K562 (cell line): ENCODE measurements around the gene GIPC3. TPM values are rescaled to one million over a fixed set of nuclear protein-coding genes. Genes with fewer than 3 reads are reported as not detected.

Source experiments
- BDP1 ChIP-seq: IDR thresholded peaks from 3 replicates; pipeline ENCODE4 v1.6.1; 2011; ENCODE audit not compliant: insufficient read length, insufficient read depth
- CAMTA2 ChIP-seq: fragments of 250-450 bp; sonication (Bioruptor Pico); conservative IDR thresholded peaks from 2 replicates; pipeline ENCODE4 v1.5.1; 2022
- CREB1 ChIP-seq, 2 experiments: sonication (generic) in 1 of 2; formaldehyde crosslinking in 1 of 2; IDR thresholded peaks; 2 replicates each; pipeline versions ENCODE4 v1.6.1 to v1.8.0; 2012 to 2022; ENCODE audit warnings: inconsistent platforms in 1 of 2, mild to moderate bottlenecking in 1 of 2, missing genetic modification reagents in 1 of 2, moderate library complexity in 1 of 2
- FOXJ3 ChIP-seq: sonication (generic); formaldehyde crosslinking; IDR thresholded peaks from 2 replicates; pipeline ENCODE4 v1.4.0; 2020; ENCODE audit warnings: mild to moderate bottlenecking, missing genetic modification reagents
- FUS ChIP-seq: fragments of 200-400 bp; formaldehyde crosslinking; optimal IDR thresholded peaks from 2 replicates; pipeline ENCODE3; 2017; ENCODE audit warnings: low read depth, low read length
- HNRNPH1 ChIP-seq: fragments of 200-400 bp; formaldehyde crosslinking; optimal IDR thresholded peaks from 2 replicates; pipeline ENCODE3; 2017; ENCODE audit warnings: low read depth, mild to moderate bottlenecking, low read length, moderate library complexity
- HOXB6 ChIP-seq: fragments of 250-450 bp; sonication (Bioruptor Pico); IDR thresholded peaks from 2 replicates; pipeline ENCODE4 v1.5.1; 2022; ENCODE audit warnings: mild to moderate bottlenecking, borderline replicate concordance
- NFYB ChIP-seq: IDR thresholded peaks from 2 replicates; pipeline ENCODE4 v1.6.1; 2011; ENCODE audit warnings: mild to moderate bottlenecking, moderate library complexity; ENCODE audit not compliant: insufficient read length; ENCODE audit errors: extremely low read depth
- PPARD ChIP-seq: fragments of 250-450 bp; sonication (Bioruptor Pico); IDR thresholded peaks from 2 replicates; pipeline ENCODE4 v1.8.0; 2022; ENCODE audit warnings: inconsistent platforms, mild to moderate bottlenecking, moderate library complexity
- ZNF12 ChIP-seq: sonication (generic); formaldehyde crosslinking; IDR thresholded peaks from 2 replicates; pipeline ENCODE4 v1.4.0; 2020; ENCODE audit warnings: mild to moderate bottlenecking, missing genetic modification reagents
- ZNF217 ChIP-seq: sonication (generic); formaldehyde crosslinking; IDR thresholded peaks from 2 replicates; pipeline ENCODE4 v1.8.0; 2022; ENCODE audit warnings: mild to moderate bottlenecking, missing genetic modification reagents
- ZNF586 ChIP-seq: fragments of 450-650 bp; formaldehyde crosslinking; conservative IDR thresholded peaks from 2 replicates; pipeline ENCODE4 v1.4.0; 2020; ENCODE audit warnings: mild to moderate bottlenecking, moderate library complexity
- ZNF696 ChIP-seq: fragments of 250-450 bp; sonication (Bioruptor Pico); conservative IDR thresholded peaks from 2 replicates; pipeline ENCODE4 v1.4.0; 2020; ENCODE audit warnings: mild to moderate bottlenecking, moderate library complexity
- ZSCAN32 ChIP-seq: fragments of 450-650 bp; formaldehyde crosslinking; IDR thresholded peaks from 2 replicates; pipeline ENCODE4 v1.4.0; 2020; ENCODE audit warnings: mild to moderate bottlenecking, moderate library complexity
- polyA plus RNA-seq, 8 experiments: library from polyadenylated mRNA; depleted of rRNA in 4 of 8; stranded (reverse) in 5 of 8; unstranded in 3 of 8; fragments of >200 nt; fragmentation: Nextera tagmentation in 2 of 8; fragmentation: Illumina TruSeq in 1 of 8; extraction: Ambion mirVana in 2 of 8; extraction: Trizol in 1 of 8; gene quantifications; 2 replicates each; pipeline versions ENCODE4 v1.2.1 to v1.2.3, GENCODE V29; 2011 to 2014; ENCODE audit warnings: inconsistent platforms in 1 of 8, missing spikeins in 1 of 8
- total RNA-seq, 7 experiments: library from RNA; depleted of rRNA in 6 of 7; stranded (reverse); fragments of >200 nt in 6 of 7; fragmentation: Illumina TruSeq in 2 of 7; extraction: Trizol in 2 of 7; gene quantifications; 2 replicates each; pipeline versions ENCODE4 v1.2.1 to v1.2.3, GENCODE V29; 2011 to 2021; ENCODE audit warnings: low replicate concordance in 1 of 7
- TF ChIP-seq, protein P1 (sequence below), 3 experiments: fragments of 200-800 bp in 1 of 3; fragments of 250-450 bp in 1 of 3; fragments of 450-650 bp in 1 of 3; sonication (Bioruptor Pico) in 1 of 3; sonication (Bioruptor generic) in 1 of 3; formaldehyde crosslinking in 1 of 3; IDR thresholded peaks; 2 replicates each; pipeline versions ENCODE4 v1.6.1 to v1.8.0; 2016 to 2022; ENCODE audit warnings: mild to moderate bottlenecking in 2 of 3, missing genetic modification characterization in 2 of 3, missing compliant biosample characterization in 1 of 3, moderate library complexity in 1 of 3
- TF ChIP-seq, protein P2 (sequence below), 2 experiments: fragments of 450-650 bp in 1 of 2; sonication (generic) in 1 of 2; formaldehyde crosslinking in 1 of 2; IDR thresholded peaks in 1 of 2; conservative IDR thresholded peaks in 1 of 2; 2 replicates each; pipeline versions ENCODE4 v1.6.1 to v1.8.1; 2016 to 2023; ENCODE audit warnings: mild to moderate bottlenecking in 2 of 2, moderate library complexity in 2 of 2, inconsistent platforms in 1 of 2, missing genetic modification reagents in 1 of 2
- TF ChIP-seq, protein P3 (sequence below): sonication (generic); formaldehyde crosslinking; IDR thresholded peaks from 2 replicates; pipeline ENCODE4 v1.9.0; 2022; ENCODE audit warnings: mild to moderate bottlenecking, missing genetic modification reagents
- TF ChIP-seq, protein P4 (sequence below): fragments of 250-450 bp; sonication (Bioruptor Pico); IDR thresholded peaks from 2 replicates; pipeline ENCODE4 v1.4.0; 2020; ENCODE audit warnings: mild to moderate bottlenecking, moderate library complexity

The GIPC3 gene
- total and polyA plus RNA-seq, 9 of the 15 experiments (the other 6 are each of a cell fraction or from before 2014, with no cell fraction given), result 0.03 to 3.6 (median 1.5) TPM; not detected in 1

DNA sequence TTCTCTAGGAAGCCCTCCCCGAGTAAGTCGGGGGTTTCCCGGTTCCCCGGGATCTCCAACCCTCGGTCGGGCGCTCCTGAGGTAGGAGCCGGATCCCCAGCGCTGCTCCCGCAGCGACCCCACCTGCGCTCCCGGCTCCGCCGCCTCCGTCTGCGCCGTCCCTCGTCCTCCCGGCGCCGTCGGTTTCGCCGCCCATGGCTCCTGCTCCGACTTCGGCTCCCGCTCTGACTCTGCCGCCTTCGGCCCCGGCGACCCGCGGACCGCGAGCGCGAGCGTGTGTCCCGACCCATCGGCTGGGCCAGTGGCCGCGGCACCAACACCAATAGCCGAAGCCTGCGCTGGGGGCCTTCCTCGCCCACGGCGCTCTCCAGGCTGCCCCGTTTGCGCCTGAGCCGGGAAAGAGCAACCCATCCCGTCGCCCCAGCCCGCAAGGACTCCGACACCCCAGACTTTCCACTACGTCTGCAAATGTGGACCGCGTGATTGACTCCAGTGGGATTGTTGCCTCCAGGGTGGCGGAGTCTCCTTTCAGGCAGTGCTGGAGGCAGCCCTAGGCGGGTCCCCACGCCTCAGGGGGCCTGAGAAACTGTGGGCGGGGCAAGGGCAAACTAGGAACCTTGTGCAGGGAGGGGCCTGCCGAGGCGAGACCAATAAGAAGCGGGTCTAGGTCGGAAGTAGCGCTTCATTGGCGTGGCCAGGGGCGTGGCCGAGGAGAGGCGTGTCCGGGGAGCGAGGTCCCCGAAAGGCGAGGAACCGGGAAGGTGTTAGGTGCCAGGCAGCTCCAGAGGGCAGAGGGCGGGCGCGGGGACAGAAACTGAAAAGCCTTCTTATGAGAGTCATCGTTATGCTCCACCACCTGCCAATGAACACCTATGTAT is 41.4 kb downstream of the GIPC3 start, which contains the start of gene CACTIN (continued):
- TF ChIP-seq, protein P1, sequence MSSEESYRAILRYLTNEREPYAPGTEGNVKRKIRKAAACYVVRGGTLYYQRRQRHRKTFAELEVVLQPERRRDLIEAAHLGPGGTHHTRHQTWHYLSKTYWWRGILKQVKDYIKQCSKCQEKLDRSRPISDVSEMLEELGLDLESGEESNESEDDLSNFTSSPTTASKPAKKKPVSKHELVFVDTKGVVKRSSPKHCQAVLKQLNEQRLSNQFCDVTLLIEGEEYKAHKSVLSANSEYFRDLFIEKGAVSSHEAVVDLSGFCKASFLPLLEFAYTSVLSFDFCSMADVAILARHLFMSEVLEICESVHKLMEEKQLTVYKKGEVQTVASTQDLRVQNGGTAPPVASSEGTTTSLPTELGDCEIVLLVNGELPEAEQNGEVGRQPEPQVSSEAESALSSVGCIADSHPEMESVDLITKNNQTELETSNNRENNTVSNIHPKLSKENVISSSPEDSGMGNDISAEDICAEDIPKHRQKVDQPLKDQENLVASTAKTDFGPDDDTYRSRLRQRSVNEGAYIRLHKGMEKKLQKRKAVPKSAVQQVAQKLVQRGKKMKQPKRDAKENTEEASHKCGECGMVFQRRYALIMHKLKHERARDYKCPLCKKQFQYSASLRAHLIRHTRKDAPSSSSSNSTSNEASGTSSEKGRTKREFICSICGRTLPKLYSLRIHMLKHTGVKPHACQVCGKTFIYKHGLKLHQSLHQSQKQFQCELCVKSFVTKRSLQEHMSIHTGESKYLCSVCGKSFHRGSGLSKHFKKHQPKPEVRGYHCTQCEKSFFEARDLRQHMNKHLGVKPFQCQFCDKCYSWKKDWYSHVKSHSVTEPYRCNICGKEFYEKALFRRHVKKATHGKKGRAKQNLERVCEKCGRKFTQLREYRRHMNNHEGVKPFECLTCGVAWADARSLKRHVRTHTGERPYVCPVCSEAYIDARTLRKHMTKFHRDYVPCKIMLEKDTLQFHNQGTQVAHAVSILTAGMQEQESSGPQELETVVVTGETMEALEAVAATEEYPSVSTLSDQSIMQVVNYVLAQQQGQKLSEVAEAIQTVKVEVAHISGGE (CRISPR knock-in tag; IDR thresholded peaks at IDR 0.05), result peak in 1 of 3 experiments; percentile 54; a peak in 1 of 6 replicates
- TF ChIP-seq NFYB (peak; percentile 19), HNRNPH1 (no peak), FOXJ3 (CRISPR knock-in tag) (no peak), CREB1 (IDR thresholded peaks at IDR 0.05) (peak; percentile 56), CREB1 (CRISPR knock-in tag; IDR thresholded peaks at IDR 0.05) (peak; percentile 80), ZNF586 (no peak), ZNF12 (CRISPR knock-in tag) (0 out of 2 replicates have a peak, but pooled peaks have one; percentile 42), ZNF217 (CRISPR knock-in tag) (no peak), FUS (no peak), ZNF696 (CRISPR knock-in tag) (no peak), HOXB6 (CRISPR knock-in tag) (no peak), ZSCAN32 (CRISPR knock-in tag) (0 out of 2 replicates have a peak, but pooled peaks have one; percentile 15), CAMTA2 (no peak), PPARD (CRISPR knock-in tag) (no peak), BDP1 (no peak)
- TF ChIP-seq, protein P2, sequence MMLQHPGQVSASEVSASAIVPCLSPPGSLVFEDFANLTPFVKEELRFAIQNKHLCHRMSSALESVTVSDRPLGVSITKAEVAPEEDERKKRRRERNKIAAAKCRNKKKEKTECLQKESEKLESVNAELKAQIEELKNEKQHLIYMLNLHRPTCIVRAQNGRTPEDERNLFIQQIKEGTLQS (IDR thresholded peaks at IDR 0.05), result no peak
- TF ChIP-seq, protein P2 (CRISPR knock-in tag; conservative IDR thresholded peaks at IDR 0.05), result no peak
- TF ChIP-seq, protein P3, sequence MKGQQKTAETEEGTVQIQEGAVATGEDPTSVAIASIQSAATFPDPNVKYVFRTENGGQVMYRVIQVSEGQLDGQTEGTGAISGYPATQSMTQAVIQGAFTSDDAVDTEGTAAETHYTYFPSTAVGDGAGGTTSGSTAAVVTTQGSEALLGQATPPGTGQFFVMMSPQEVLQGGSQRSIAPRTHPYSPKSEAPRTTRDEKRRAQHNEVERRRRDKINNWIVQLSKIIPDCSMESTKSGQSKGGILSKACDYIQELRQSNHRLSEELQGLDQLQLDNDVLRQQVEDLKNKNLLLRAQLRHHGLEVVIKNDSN, result peak; percentile 46; the same call in 1 of the 2 replicates
- TF ChIP-seq, protein P4, sequence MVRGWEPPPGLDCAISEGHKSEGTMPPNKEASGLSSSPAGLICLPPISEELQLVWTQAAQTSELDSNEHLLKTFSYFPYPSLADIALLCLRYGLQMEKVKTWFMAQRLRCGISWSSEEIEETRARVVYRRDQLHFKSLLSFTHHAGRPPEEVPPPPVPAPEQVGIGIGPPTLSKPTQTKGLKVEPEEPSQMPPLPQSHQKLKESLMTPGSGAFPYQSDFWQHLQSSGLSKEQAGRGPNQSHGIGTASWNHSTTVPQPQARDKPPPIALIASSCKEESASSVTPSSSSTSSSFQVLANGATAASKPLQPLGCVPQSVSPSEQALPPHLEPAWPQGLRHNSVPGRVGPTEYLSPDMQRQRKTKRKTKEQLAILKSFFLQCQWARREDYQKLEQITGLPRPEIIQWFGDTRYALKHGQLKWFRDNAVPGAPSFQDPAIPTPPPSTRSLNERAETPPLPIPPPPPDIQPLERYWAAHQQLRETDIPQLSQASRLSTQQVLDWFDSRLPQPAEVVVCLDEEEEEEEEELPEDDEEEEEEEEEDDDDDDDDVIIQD (CRISPR knock-in tag), result no peak
